Esophagus mucosa (tissue), 1 donor: ENCODE measurements around the gene BSG. TPM values are rescaled to one million over a fixed set of nuclear protein-coding genes. Genes with fewer than 3 reads are reported as not detected.
"Not testable (repeated sequence)": the region's sequence is repeated elsewhere in the genome, so short reads cannot be mapped to it uniquely, and the experiment has no call there.

Experiments used
- ATAC-seq: fragments of 200-7000 bp; cut with Tn5 transposase; one replicate; pipeline ENCODE4 v1.9.1; 2020
- total RNA-seq: library from RNA; stranded (reverse); gene quantifications from one replicate; pipeline ENCODE4 v1.2.4, GENCODE V29; 2023
- donor health status: DM: yes; HTN: yes; CAD: no.

BSG gene
- total RNA-seq, 1 donor from 2014 or later, result 320 TPM

DNA sequence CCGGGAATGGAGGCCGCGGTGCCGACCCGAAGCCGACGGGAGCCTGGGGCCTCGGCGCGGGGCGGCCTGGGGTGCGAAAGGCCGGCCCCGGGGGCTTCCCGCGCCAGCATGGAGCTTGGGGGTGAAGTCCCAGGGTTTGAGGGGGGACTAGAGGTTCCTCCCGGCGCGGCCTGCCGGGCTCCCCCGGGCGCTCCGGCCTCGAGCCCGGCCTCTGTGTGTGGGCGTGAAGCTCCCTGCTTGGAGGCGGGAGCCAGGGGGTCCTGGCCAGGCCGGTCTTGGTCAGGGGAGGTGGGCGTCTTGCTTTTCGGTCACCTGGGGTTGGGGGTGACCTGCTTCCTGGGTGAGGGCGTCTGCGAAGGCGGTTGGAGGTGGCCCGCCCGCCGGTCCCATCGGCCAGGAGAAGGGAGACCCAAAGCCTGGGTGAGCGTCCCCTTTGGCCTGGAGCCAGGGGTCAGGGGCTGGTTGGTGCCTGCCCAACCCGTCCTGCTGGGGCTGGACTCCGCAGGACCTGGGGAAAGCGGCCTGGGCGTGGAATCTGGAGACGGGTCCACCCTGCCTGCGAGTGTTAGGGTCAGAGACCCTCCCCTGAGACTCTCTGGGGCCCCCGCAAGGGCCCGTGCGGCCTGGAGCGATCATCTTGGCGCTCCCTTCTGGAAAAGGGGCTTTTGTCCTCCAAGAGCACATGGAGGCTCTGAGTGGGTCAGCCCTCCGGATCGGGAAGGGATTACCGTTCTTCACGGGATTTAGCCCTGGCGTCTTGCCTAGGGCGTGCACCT lies 535 bp downstream of the BSG start:
- ATAC-seq, result peak; percentile 9

DNA sequence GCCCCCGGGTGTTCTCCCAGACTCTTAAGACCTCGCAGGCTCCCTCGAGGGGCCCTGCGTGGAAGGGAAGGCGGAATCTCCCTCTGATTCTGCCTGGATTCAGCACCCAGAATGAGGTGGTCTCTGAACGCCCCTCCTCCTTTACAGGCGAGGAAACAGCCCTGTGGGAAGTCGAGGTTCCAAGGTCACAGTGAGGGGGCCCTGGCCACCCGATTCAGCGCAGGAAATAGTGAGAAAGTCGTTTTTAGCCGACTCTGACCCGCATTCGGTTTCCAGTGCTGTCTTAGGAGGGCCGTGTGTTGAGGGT lies 1.1 kb downstream of the BSG start:
- no peak for ATAC-seq

- ATAC-seq, result no peak
These were observed 2.5 kb downstream of the BSG start for GRCh38 chr19:574658-575526.

GRCh38 chr19:575527-576506 lies 3.4 kb downstream of the BSG start:
- peak; percentile 39 for ATAC-seq

DNA sequence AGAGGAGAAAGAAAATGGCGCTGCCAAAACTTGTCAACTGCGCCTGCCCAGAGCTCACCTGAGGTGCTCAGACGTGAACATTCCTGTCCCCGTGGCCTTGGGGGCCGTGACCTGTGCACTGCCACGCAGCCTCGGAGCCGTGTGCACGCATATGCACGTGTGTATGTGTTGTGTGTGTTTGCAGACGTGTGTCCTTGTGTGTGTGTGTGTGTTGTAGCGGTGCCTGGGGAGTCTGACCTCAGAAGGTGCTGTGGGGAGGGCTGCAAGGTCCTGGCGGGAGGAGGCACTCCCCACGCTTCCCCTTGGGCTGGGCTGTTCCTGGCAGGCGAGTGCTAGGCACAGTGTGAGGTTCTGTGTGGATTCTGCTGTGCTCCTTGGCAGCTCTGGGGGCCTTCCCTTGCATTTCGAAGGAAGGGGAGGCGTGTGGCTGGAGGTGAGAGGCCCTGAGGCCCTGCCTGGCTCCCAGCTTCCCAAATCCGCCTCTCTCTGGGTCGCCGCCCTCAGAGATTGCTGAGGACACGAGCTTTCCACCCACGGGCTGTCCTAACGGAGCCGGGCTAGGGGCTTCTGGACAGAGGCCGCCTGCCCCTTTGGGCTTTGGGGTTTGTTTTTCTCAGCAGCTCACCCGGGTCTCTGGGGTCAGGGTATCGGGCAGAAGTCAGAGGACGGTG lies 4.5 kb downstream of the BSG start:
- ATAC-seq, result no peak

- no peak for ATAC-seq
These were observed 5.3 kb downstream of the BSG start for GRCh38 chr19:577439-578392.

- ATAC-seq, result no peak
These were observed 6.9 kb downstream of the BSG start for GRCh38 chr19:579111-579841.

- no peak for ATAC-seq
These were observed 7.4 kb downstream of the BSG start for GRCh38 chr19:579842-580155.

GRCh38 chr19:580274-580835 lies 8.0 kb downstream of the BSG start:
- no peak for ATAC-seq

DNA sequence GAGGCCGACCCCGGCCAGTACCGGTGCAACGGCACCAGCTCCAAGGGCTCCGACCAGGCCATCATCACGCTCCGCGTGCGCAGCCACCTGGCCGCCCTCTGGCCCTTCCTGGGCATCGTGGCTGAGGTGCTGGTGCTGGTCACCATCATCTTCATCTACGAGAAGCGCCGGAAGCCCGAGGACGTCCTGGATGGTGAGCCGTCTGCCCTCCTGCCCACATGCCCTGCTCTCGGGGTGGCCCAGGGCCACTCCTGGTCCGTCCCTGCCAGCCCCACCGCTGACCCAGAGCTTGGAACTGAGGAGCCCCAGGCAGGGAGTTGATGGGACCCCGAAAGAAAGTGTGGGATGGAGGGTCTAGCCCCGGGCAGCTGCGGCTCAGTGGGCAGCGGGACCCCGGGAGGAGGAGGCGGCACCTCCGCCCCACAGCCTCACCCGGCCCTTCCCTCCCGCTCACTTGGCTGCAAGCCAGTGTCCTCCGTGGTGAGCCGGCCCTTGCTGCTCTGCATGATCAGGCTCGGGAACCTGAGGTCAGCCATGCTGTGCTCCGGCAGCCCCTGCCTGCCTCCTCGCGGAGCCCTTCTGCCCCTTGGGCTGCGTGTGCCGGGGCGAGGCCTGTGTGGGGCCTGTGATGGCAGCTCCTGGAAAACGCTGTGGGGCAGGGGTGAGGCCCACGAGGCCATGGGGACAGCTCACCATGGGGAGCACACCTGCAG lies 9.2 kb downstream of the BSG start:
- no peak for ATAC-seq

DNA sequence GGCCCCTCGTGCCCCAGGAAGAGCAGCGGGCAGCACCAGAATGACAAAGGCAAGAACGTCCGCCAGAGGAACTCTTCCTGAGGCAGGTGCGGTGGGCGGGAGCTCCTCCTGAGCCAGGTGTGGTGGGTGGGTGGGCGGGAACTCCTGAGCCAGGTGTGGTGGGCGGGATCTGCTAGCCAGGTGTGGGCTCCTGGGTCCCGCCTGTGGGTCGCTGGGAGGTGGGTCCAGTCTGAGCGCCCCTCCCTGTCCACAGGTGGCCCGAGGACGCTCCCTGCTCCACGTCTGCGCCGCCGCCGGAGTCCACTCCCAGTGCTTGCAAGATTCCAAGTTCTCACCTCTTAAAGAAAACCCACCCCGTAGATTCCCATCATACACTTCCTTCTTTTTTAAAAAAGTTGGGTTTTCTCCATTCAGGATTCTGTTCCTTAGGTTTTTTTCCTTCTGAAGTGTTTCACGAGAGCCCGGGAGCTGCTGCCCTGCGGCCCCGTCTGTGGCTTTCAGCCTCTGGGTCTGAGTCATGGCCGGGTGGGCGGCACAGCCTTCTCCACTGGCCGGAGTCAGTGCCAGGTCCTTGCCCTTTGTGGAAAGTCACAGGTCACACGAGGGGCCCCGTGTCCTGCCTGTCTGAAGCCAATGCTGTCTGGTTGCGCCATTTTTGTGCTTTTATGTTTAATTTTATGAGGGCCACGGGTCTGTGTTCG lies 10.3 kb downstream of the BSG start:
- no peak for ATAC-seq

- ATAC-seq, result no peak
These were observed 11.0 kb downstream of the BSG start for GRCh38 chr19:583198-583967.

DNA sequence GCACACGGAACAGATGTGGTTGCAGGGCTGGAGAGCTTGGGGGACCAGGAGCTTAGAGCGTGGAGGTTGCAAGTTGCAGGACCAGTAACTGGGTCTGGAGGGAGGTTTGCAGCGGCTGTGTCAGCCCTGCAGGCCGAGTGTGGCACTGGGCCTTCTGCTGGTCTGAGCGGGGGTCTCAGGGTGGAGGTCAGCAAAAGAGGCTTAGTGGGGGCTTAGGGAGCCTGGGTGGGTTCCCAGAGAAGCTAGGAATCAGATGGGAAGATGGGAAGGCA lies 11.5 kb downstream of the BSG start:
- no peak for ATAC-seq

- peak; percentile 19 for ATAC-seq
These were observed 12.0 kb downstream of the BSG start for GRCh38 chr19:584240-585001.

DNA sequence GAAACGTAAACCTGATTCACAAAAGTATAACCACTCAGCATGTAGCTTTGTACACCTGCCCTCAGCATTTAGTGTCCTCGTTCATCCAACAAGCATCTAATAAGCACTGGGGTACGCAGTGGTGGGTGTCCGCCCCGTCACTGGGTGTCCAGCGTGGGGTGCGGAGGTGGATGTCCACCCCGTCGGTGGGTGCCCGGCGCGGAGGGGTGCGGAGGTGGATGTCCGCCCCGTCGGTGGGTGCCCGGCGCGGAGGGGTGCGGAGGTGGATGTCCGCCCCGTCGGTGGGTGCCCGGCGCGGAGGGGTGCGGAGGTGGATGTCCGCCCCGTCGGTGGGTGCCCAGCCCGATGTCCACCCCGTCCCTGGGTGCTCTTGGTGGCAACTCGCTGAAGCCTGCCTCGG lies 12.8 kb downstream of the BSG start:
- ATAC-seq, result not testable (repeated sequence)

GRCh38 chr19:585551-586110 lies 13.2 kb downstream of the BSG start:
- peak; percentile 8 for ATAC-seq

GRCh38 chr19:588093-588740 lies 15.8 kb downstream of the BSG start:
- ATAC-seq, result peak; percentile 25
